ENCODE measurements around the gene CARD11.
A peak's percentile ranks its signal among the peaks of the same experiment; 100 is the strongest.

CARD11 gene

DNA sequence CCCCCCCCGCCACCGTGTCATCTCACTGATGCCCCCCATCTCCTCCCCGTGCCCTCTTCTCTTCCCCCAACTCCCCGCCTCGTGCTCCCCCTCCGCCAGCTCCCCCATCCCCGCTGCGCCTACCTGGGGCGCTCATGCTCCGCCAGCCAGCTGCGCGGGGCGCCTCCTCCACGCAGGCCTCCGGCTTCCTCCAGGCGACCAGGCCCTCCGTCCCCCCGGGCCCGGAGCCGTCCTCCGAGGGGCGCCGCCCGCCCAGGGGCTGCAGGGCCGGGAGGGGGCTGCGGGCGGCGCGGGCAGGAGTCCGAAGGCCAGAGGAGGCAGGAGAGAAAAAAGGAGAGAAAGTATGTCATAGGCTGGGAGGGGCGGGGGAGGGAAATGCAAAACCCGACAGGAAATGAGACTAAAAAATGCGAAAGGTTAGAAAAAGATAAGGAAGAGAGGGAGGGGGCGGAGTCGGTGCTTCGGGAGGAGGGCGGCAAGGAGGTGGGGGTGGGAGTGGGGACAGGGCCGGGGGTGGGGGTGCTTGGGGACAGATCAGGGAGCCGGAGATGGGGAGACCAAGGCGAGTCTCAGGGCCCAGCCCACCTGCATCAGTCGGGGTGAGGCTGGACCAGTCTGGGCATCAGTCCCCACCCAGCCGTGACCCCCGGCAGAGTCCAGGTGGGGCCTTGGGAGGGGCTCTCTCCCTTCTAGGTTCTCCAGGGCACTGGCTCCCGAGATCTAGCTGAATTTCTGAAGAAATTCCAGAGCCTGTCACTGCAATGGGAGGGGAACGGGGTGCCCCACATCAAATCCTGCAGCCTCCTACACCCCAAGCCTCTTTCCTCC, at the start of gene CARD11:
CARD11 (minus strand) TSS at position 324 of the 828 bp plus-strand sequence. CDS start 85,361 bp downstream, outside the sequence.
- no peak for DNase-seq

- no peak for DNase-seq
These were observed 48.8 kb upstream of the CARD11 start for GRCh38 chr7:3092468-3092867.

DNA sequence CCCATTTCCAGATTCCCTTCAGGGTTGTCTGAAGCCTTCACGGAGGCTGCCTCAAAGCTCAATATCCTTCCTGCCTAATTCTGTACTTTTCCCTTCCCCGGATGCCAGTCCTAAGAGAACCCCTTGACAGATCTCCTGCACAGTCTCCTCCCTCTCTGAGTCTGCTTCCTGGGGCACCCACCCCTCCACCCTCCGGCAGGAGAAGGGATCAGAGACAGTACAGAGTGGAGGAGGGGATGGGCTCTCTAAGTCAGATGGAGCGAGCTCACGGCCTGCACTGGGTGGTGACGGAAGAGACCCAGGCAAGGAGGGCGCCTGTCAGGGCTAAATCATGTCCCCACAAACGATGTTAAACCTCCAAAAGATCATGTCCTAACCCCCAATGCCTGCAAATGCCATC, 48.0 kb upstream of the CARD11 start:
- no peak for DNase-seq

DNA sequence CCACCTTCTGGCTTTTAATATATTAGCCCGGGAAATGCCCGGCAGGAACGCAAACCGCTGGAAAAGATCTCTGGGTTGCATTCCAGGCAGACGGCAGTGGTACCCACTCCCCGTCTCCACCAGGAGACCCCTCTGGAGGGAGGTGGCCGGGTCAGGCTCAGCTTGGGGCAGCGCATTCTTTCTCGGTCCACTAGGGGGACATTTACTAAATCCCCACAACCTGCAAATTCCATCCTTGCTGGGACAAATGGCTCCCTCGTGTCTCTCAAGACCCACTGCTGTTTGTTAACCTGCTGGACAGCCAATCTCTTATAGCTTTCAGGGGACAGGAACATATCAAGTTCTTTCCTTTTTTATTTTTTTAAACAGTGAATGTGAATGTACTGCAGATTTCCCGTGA, 45.8 kb upstream of the CARD11 start:
- DNase-seq = peak; percentile 52

- DNase-seq = no peak
These were observed 43.6 kb upstream of the CARD11 start for GRCh38 chr7:3087243-3087755.

- DNase-seq = peak; percentile 34
These were observed 39.7 kb upstream of the CARD11 start for GRCh38 chr7:3083350-3083749.

- peak; percentile 32 for DNase-seq
These were observed 39.2 kb upstream of the CARD11 start for GRCh38 chr7:3082831-3083230.

- no peak for DNase-seq
These were observed 38.7 kb upstream of the CARD11 start for GRCh38 chr7:3082386-3082785.

DNA sequence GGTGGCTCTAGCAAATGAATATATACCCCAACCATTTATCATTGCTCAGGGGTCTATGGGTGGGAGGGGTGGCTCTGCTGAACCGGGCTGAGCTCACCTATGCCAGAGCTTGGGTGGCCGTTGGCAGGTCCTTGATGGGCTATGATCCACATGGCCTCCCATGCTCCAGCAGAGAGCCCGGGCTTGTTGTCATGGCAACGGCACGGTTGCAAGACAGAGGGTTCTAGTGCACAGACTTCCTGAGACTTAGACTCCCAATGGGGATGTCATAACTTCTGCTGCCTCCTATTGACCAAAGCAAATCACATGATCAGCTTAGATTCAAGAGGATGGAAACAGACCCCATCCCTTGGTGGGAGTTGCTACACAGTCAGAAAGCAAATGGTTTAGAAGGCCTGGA, 36.4 kb upstream of the CARD11 start:
- peak; percentile 16 for DNase-seq

DNA sequence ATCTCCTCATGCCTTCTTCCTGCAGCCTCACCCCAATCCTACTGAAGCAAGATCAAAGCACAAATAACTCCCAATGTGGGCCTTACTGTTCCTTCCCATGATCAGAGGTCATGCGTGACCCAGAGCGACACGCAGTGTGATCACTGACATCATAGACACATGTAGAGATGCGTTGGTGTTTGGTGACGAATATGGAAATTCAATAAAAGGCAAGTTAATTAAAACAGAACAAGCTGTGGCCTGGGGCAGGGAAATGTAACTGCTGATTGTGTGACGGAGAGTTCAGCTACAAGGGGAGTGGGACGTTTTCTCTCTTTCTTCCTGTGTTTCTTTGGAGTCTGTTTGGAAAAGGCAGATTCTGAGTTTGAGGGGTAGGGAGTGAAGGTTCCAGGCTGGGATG, 34.8 kb upstream of the CARD11 start:
- no peak for DNase-seq

DNA sequence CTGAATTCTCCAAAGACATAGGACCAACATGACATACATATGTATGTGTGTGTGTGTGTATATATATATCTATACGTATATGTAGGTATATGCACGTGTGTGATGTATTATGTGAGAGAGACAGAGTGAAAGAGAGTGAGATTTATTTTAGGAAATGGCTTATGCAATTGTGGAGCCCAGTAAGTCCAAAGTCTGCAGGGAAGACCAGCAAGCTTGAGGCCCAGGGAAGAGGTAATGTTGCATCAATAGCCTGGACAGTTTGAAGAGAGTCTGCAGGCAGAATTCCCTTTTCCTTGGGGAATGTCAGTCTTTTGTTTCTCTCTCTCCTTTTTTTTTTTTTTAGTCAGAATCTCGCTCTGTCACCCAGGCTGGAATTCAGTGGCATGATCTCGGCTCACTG, 33.0 kb upstream of the CARD11 start:
- DNase-seq = no peak

DNA sequence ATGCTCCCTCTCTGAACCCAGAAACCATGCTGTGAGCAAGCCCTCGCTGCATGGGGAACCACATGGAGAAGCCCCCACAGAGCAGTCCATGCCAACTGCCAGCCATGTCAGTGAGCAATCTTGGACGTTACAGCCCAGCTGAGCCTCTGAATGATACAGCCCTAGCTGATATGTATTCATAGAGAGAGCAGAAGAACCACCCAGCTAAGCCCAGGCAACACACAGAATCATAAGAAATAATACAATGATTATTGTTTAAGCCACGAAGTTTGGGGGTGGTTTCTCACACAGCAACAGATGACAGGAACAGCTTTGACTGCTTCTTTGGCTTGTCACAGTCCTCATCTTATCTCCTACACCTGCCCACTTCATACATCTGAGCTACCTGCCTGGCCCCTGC, 32.5 kb upstream of the CARD11 start:
- DNase-seq = no peak

GRCh38 chr7:3075441-3075840, 31.8 kb upstream of the CARD11 start:
- no peak for DNase-seq

DNA sequence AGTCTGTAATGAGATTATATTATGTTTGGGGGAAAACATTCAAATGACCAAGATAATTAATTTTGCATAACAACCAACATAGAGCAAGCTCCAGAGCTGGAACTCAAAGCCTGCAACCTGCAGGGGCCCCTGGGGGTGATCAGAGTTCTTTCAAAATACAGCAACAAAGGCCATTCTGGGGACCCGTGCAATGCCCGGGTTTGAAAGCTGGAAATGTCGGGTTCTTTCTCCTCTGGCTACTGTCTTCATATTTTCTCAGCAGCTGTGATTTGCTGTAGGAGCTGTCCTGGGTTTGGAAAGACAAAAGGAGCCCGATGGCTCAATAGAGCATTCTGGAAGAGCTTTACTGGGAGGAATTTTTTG, 30.8 kb upstream of the CARD11 start:
- DNase-seq = no peak

GRCh38 chr7:3073763-3074458, 30.2 kb upstream of the CARD11 start:
- no peak for DNase-seq

- no peak for DNase-seq
These were observed 27.2 kb upstream of the CARD11 start for GRCh38 chr7:3070908-3071307.

GRCh38 chr7:3069771-3070449, 26.2 kb upstream of the CARD11 start:
- DNase-seq = no peak

- no peak for DNase-seq
These were observed 24.9 kb upstream of the CARD11 start for GRCh38 chr7:3068530-3068929.

GRCh38 chr7:3067606-3068380, 24.1 kb upstream of the CARD11 start:
- DNase-seq = no peak

DNA sequence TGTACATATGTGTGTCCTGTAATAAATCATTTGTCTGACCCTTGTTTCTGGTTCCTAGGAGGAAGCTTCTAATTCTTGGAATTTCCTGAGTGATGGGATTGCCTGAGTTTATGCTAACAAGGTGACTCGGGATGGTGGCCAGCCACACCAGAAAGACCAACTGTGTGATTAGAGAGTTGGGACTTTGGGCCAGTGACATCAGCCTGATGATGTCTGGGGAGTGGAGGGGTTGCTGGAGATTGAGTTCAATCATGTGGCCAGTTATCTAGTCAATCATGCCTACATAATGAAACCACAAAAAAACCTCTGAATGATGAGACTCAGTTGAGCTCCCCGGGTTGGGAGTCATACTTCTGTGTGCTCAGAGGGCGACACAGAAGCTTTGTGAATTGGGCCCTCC, 23.5 kb upstream of the CARD11 start:
- DNase-seq = peak; percentile 12

- no peak for DNase-seq
These were observed 22.8 kb upstream of the CARD11 start for GRCh38 chr7:3066506-3066905.

- peak; percentile 71 for DNase-seq
These were observed 22.1 kb upstream of the CARD11 start for GRCh38 chr7:3065724-3066143.

GRCh38 chr7:3064067-3064466, 20.4 kb upstream of the CARD11 start:
- no peak for DNase-seq

Measured in NCI-H69 (cell line).